Measurements from ENCODE around the gene PRPS1. TPM values are rescaled to one million over a fixed set of nuclear protein-coding genes. Genes with fewer than 3 reads are reported as not detected.

Gene PRPS1
- total and polyA plus RNA-seq, 4 donors: 13.3 to 32.2 (median 26.1) TPM

DNA sequence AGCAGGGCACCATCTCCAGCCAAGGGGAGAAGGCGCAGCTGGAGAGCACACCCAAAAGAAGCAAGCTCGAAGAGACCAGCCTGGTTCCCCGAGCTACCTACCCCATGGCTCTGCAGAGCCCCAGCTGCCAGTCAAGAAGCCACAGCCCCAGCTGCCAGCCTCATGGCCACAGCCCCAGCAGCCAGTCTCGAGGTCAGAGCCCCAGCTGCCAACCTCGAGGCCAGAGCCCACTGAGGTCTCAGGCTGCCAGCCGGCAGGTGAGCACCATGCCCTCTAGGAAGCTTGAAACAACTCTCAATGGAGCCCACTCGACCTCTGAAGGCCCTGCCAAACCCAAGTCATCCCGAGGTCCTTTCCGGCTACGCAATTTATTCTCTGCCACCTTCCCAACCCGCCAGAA, 27.0 kb upstream of the PRPS1 start:
- H3K27ac ChIP-seq (ENCODE audit: low read depth in 1 of 2, low read length in 2 of 2): no peak overlapping the region
- H3K27me3 ChIP-seq (ENCODE audit: control insufficient read depth in 4 of 4, insufficient read depth in 4 of 4, low read length in 3 of 4): peaks cover 0 to 3% (median 0%) of the 10 kb centered on the region in 4 donors
- H3K4me3 ChIP-seq (ENCODE audit: low read depth in 1 of 3, low read length in 3 of 3): no peak overlapping the region
- no peak overlapping the region for H3K9ac ChIP-seq (ENCODE audit: low read depth in 1 of 2, low read length in 2 of 2)
- H3K4me1 ChIP-seq (ENCODE audit: control insufficient read depth in 4 of 4, insufficient read depth in 4 of 4, low read length in 3 of 4): no peaks in the 10 kb centered on the region
- no peak for TF ChIP-seq FOXA2 (IDR thresholded peaks at IDR 0.05)
- 87% methylated on average over 11 of the region's 11 CpGs for WGBS
- no peak for DNase-seq (ENCODE audit: low spot score)
- H3K36me3 ChIP-seq (ENCODE audit: control insufficient read depth in 4 of 4, insufficient read depth in 3 of 4, low read depth in 1 of 4, low read length in 3 of 4): no peaks in the 10 kb centered on the region
- H3K9me3 ChIP-seq (ENCODE audit: control insufficient read depth in 4 of 4, low read length in 3 of 4): no peaks in the 10 kb centered on the region

DNA sequence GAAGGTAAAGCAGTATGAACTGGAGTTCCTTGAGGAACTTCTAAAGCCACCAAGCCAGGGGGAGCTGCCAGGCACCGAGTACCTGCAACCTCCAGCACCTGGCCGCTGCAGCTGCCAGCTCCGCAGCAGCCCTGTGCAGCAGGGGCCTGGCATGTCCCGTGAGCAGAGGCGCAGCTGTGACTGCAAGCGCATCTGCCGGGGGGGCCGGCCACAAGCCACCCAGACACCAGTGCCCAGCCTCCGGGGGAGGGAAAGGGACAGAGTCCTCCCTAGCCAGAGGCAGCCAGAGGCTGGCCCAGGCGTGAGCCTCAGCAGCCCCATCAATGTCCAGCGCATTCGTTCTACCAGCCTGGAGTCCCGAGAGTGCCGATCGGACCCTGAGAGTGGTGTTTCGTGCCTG, 26.6 kb upstream of the PRPS1 start:
- no peaks in the 10 kb centered on the region for H3K36me3 ChIP-seq (ENCODE audit: control insufficient read depth in 4 of 4, insufficient read depth in 3 of 4, low read depth in 1 of 4, low read length in 3 of 4)
- DNase-seq (ENCODE audit: low spot score): no peak
- peaks cover 0 to 3% (median 0%) of the 10 kb centered on the region in 4 donors for H3K27me3 ChIP-seq (ENCODE audit: control insufficient read depth in 4 of 4, insufficient read depth in 4 of 4, low read length in 3 of 4)
- WGBS: 94% methylated on average over 16 of the region's 16 CpGs
- H3K9ac ChIP-seq (ENCODE audit: low read depth in 1 of 2, low read length in 2 of 2): no peak overlapping the region
- H3K9me3 ChIP-seq (ENCODE audit: control insufficient read depth in 4 of 4, low read length in 3 of 4): no peaks in the 10 kb centered on the region
- H3K4me1 ChIP-seq (ENCODE audit: control insufficient read depth in 4 of 4, insufficient read depth in 4 of 4, low read length in 3 of 4): no peaks in the 10 kb centered on the region
- no peak overlapping the region for H3K4me3 ChIP-seq (ENCODE audit: low read depth in 1 of 3, low read length in 3 of 3)
- TF ChIP-seq FOXA1 (IDR thresholded peaks at IDR 0.05): no peak
- TF ChIP-seq, protein P1, sequence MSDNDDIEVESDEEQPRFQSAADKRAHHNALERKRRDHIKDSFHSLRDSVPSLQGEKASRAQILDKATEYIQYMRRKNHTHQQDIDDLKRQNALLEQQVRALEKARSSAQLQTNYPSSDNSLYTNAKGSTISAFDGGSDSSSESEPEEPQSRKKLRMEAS (IDR thresholded peaks at IDR 0.05): no peak
- no peak for TF ChIP-seq REST (IDR thresholded peaks at IDR 0.05)
- TF ChIP-seq YY1 (IDR thresholded peaks at IDR 0.05): no peak
- TF ChIP-seq EGR1 (IDR thresholded peaks at IDR 0.05; ENCODE audit: low read depth in 2 of 2): no peak
- TF ChIP-seq TAF1 (conservative IDR thresholded peaks at IDR 0.05): no peak
- TF ChIP-seq, protein P2, sequence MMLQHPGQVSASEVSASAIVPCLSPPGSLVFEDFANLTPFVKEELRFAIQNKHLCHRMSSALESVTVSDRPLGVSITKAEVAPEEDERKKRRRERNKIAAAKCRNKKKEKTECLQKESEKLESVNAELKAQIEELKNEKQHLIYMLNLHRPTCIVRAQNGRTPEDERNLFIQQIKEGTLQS (IDR thresholded peaks at IDR 0.05): no peak
- TF ChIP-seq NR2F2 (IDR thresholded peaks at IDR 0.05): no peak
- H3K27ac ChIP-seq (ENCODE audit: low read depth in 1 of 2, low read length in 2 of 2): no peak overlapping the region

- H3K4me1 ChIP-seq (ENCODE audit: control insufficient read depth in 4 of 4, insufficient read depth in 4 of 4, low read length in 3 of 4): no peaks in the 10 kb centered on the region
- 93% methylated on average over 21 of the region's 21 CpGs for WGBS
- no peaks in the 10 kb centered on the region for H3K36me3 ChIP-seq (ENCODE audit: control insufficient read depth in 4 of 4, insufficient read depth in 3 of 4, low read depth in 1 of 4, low read length in 3 of 4)
- H3K9me3 ChIP-seq (ENCODE audit: control insufficient read depth in 4 of 4, low read length in 3 of 4): no peaks in the 10 kb centered on the region
- no peak overlapping the region for H3K4me3 ChIP-seq (ENCODE audit: low read depth in 1 of 3, low read length in 3 of 3)
- peaks cover 0 to 3% (median 0%) of the 10 kb centered on the region in 4 donors for H3K27me3 ChIP-seq (ENCODE audit: control insufficient read depth in 4 of 4, insufficient read depth in 4 of 4, low read length in 3 of 4)
- no peak overlapping the region for H3K27ac ChIP-seq (ENCODE audit: low read depth in 1 of 2, low read length in 2 of 2)
- H3K9ac ChIP-seq (ENCODE audit: low read depth in 1 of 2, low read length in 2 of 2): no peak overlapping the region
- DNase-seq (ENCODE audit: low spot score): no peak
- no peak for TF ChIP-seq HNF4A (conservative IDR thresholded peaks at IDR 0.05)
- no peak for TF ChIP-seq HNF4G (IDR thresholded peaks at IDR 0.05)
- TF ChIP-seq, protein P1 (IDR thresholded peaks at IDR 0.05): no peak
- no peak for TF ChIP-seq FOXA2 (IDR thresholded peaks at IDR 0.05)
- TF ChIP-seq GABPA (IDR thresholded peaks at IDR 0.05 in 1 of 2, conservative IDR thresholded peaks at IDR 0.05 in 1 of 2): no peak
- no peak for TF ChIP-seq FOXA1 (IDR thresholded peaks at IDR 0.05)
- no peak for TF ChIP-seq TAF1 (conservative IDR thresholded peaks at IDR 0.05)
- TF ChIP-seq RAD21 (IDR thresholded peaks at IDR 0.05): no peak
- TF ChIP-seq RXRA (IDR thresholded peaks at IDR 0.05): no peak
- TF ChIP-seq CTCF (IDR thresholded peaks at IDR 0.05; ENCODE audit: low read depth, low read length, missing input control): no peak
- TF ChIP-seq SP1 (IDR thresholded peaks at IDR 0.05): no peak
- no peak for TF ChIP-seq JUND (IDR thresholded peaks at IDR 0.05)
- no peak for TF ChIP-seq NR2F2 (IDR thresholded peaks at IDR 0.05)
- no peak for TF ChIP-seq YY1 (IDR thresholded peaks at IDR 0.05)
- TF ChIP-seq, protein P3, sequence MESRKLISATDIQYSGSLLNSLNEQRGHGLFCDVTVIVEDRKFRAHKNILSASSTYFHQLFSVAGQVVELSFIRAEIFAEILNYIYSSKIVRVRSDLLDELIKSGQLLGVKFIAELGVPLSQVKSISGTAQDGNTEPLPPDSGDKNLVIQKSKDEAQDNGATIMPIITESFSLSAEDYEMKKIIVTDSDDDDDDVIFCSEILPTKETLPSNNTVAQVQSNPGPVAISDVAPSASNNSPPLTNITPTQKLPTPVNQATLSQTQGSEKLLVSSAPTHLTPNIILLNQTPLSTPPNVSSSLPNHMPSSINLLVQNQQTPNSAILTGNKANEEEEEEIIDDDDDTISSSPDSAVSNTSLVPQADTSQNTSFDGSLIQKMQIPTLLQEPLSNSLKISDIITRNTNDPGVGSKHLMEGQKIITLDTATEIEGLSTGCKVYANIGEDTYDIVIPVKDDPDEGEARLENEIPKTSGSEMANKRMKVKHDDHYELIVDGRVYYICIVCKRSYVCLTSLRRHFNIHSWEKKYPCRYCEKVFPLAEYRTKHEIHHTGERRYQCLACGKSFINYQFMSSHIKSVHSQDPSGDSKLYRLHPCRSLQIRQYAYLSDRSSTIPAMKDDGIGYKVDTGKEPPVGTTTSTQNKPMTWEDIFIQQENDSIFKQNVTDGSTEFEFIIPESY (IDR thresholded peaks at IDR 0.05): no peak
- TF ChIP-seq, protein P2 (IDR thresholded peaks at IDR 0.05): no peak
Measured at GRCh38 chrX:107602694-107603239, 25.5 kb upstream of the PRPS1 start.

Measured in liver (tissue), 9 donors.